Nephron progenitor cell (in vitro differentiated cells): ENCODE results near the gene ISYNA1.

Source experiments
- DNase-seq: peaks from one replicate; pipeline ENCODE4 v3.0.0; 2021
- H3K27ac Mint-ChIP-seq: 2 replicates; pipeline ENCODE4 v1.8.0; 2021; ENCODE audit warnings: mild to moderate bottlenecking, moderate library complexity, mixed read lengths
- H3K27me3 Mint-ChIP-seq: 2 replicates; pipeline ENCODE4 v1.8.0; 2021; ENCODE audit warnings: mild to moderate bottlenecking, low read depth, mixed read lengths; ENCODE audit not compliant: poor library complexity
- H3K36me3 Mint-ChIP-seq: 2 replicates; pipeline ENCODE4 v1.8.0; 2021; ENCODE audit warnings: low read depth, mixed read lengths
- H3K4me1 Mint-ChIP-seq: 2 replicates; pipeline ENCODE4 v1.8.0; 2021; ENCODE audit warnings: mixed read lengths
- H3K4me3 Mint-ChIP-seq: 2 replicates; pipeline ENCODE4 v1.8.0; 2021; ENCODE audit warnings: mild to moderate bottlenecking, moderate library complexity, mixed read lengths
- H3K9me3 Mint-ChIP-seq: 2 replicates; pipeline ENCODE4 v1.8.0; 2021; ENCODE audit warnings: mild to moderate bottlenecking, moderate library complexity, mixed read lengths
- CTCF ChIP-seq: fragments of 200-600 bp; sonication (generic); IDR thresholded peaks from 2 replicates; pipeline ENCODE4 v1.5.0; 2021; ENCODE audit warnings: antibody characterized with exemption

Gene ISYNA1

GRCh38 chr19:18480006-18480691 is 42.2 kb upstream of the ISYNA1 start:
- Mint-ChIP-seq H3K4me1 (peaks cover 57% of the 10 kb centered on the region), H3K27me3 (peaks cover 5% of the 10 kb centered on the region), H3K36me3 (peaks cover 7% of the 10 kb centered on the region), H3K27ac (peak overlapping the region; percentile 69), H3K9me3 (peaks cover 10% of the 10 kb centered on the region), H3K4me3 (no peak overlapping the region)
- TF ChIP-seq CTCF = no peak
- DNase-seq = no peak

- no peak for TF ChIP-seq CTCF
- Mint-ChIP-seq H3K36me3 (peaks cover 7% of the 10 kb centered on the region), H3K9me3 (peaks cover 10% of the 10 kb centered on the region), H3K27me3 (peaks cover 5% of the 10 kb centered on the region), H3K4me3 (no peak overlapping the region), H3K4me1 (peaks cover 52% of the 10 kb centered on the region), H3K27ac (peak overlapping the region; percentile 77)
- no peak for DNase-seq
Measured at GRCh38 chr19:18478545-18479311, 40.8 kb upstream of the ISYNA1 start.

- DNase-seq = no peak
- H3K4me1 Mint-ChIP-seq = peaks cover 45% of the 10 kb centered on the region
- H3K27ac Mint-ChIP-seq = no peak overlapping the region
- peaks cover 2% of the 10 kb centered on the region for H3K27me3 Mint-ChIP-seq
- peaks cover 7% of the 10 kb centered on the region for H3K36me3 Mint-ChIP-seq
- TF ChIP-seq CTCF = no peak
- no peak overlapping the region for H3K4me3 Mint-ChIP-seq
- H3K9me3 Mint-ChIP-seq = peaks cover 10% of the 10 kb centered on the region
Measured at GRCh38 chr19:18477974-18478373, 40.0 kb upstream of the ISYNA1 start.

GRCh38 chr19:18477042-18477779 is 39.3 kb upstream of the ISYNA1 start:
- DNase-seq = no peak
- peaks cover 49% of the 10 kb centered on the region for H3K4me1 Mint-ChIP-seq
- peaks cover 5% of the 10 kb centered on the region for H3K9me3 Mint-ChIP-seq
- peaks cover 7% of the 10 kb centered on the region for H3K36me3 Mint-ChIP-seq
- peak overlapping the region; percentile 86 for H3K27ac Mint-ChIP-seq
- no peak overlapping the region for H3K4me3 Mint-ChIP-seq
- TF ChIP-seq CTCF = no peak
- peaks cover 2% of the 10 kb centered on the region for H3K27me3 Mint-ChIP-seq

GRCh38 chr19:18476507-18477041 is 38.6 kb upstream of the ISYNA1 start:
- Mint-ChIP-seq H3K27ac (peak overlapping the region; percentile 86), H3K4me1 (peaks cover 49% of the 10 kb centered on the region), H3K4me3 (no peak overlapping the region), H3K36me3 (peaks cover 7% of the 10 kb centered on the region), H3K27me3 (peaks cover 2% of the 10 kb centered on the region), H3K9me3 (peaks cover 5% of the 10 kb centered on the region)
- TF ChIP-seq CTCF = no peak
- DNase-seq = no peak
